H9 (cell line): ENCODE measurements around the gene LONP2. TPM values are rescaled to one million over a fixed set of nuclear protein-coding genes. Genes with fewer than 3 reads are reported as not detected.

ENCODE experiments used
- DNase-seq: peaks from one replicate; pipeline ENCODE4 v3.0.0-alpha.2; 2017
- H2AFZ ChIP-seq: one replicate; pipeline ENCODE4 v1.6.1; 2013; ENCODE audit warnings: mild to moderate bottlenecking, low read length, control low read depth, moderate library complexity
- H2AK5ac ChIP-seq: 2 replicates; pipeline ENCODE4 v1.6.1; 2013; ENCODE audit warnings: low read length, control low read depth, mixed read lengths; ENCODE audit not compliant: insufficient read length
- H2BK120ac ChIP-seq: one replicate; pipeline ENCODE4 v1.6.1; 2013; ENCODE audit warnings: low read depth, mild to moderate bottlenecking, low read length, control low read depth, inconsistent platforms; ENCODE audit not compliant: poor library complexity, severe bottlenecking
- H2BK12ac ChIP-seq: 2 replicates; pipeline ENCODE4 v1.6.1; 2013; ENCODE audit warnings: low read length, control low read depth, mixed read lengths, low read depth; ENCODE audit not compliant: insufficient read length
- H2BK15ac ChIP-seq: 2 replicates; pipeline ENCODE4 v1.6.1; 2013; ENCODE audit warnings: low read depth, low read length, control low read depth
- H2BK20ac ChIP-seq: one replicate; pipeline ENCODE4 v1.6.1; 2013; ENCODE audit warnings: low read depth, mild to moderate bottlenecking, low read length, control low read depth, inconsistent platforms; ENCODE audit not compliant: poor library complexity, severe bottlenecking
- H2BK5ac ChIP-seq: 2 replicates; pipeline ENCODE4 v1.6.1; 2013; ENCODE audit warnings: low read length, control low read depth, mixed read lengths; ENCODE audit not compliant: insufficient read length
- H3K14ac ChIP-seq: 2 replicates; pipeline ENCODE4 v1.6.1; 2013; ENCODE audit warnings: low read length, control low read depth; ENCODE audit not compliant: insufficient read depth
- H3K18ac ChIP-seq: 2 replicates; pipeline ENCODE4 v1.6.1; 2013; ENCODE audit warnings: low read depth, mild to moderate bottlenecking, mixed read lengths, low read length, control low read depth; ENCODE audit not compliant: insufficient read length
- H3K23ac ChIP-seq: 2 replicates; pipeline ENCODE4 v1.6.1; 2013; ENCODE audit warnings: low read length, control low read depth, mixed read lengths, low read depth; ENCODE audit not compliant: insufficient read length
- H3K23me2 ChIP-seq: 2 replicates; pipeline ENCODE4 v1.6.1; 2013; ENCODE audit warnings: low read depth, mild to moderate bottlenecking, mixed read lengths, low read length, control low read depth; ENCODE audit not compliant: insufficient read length, poor library complexity, severe bottlenecking
- H3K27ac ChIP-seq: 2 replicates; pipeline ENCODE4 v1.5.1; 2013; ENCODE audit warnings: low read length, control low read depth, mixed read lengths, low read depth; ENCODE audit not compliant: insufficient read length
- H3K27me3 ChIP-seq: 2 replicates; pipeline ENCODE4 v1.6.1; 2013; ENCODE audit warnings: low read length, control low read depth, inconsistent platforms; ENCODE audit not compliant: insufficient read depth
- H3K4ac ChIP-seq: 2 replicates; pipeline ENCODE4 v1.6.1; 2013; ENCODE audit warnings: low read depth, mild to moderate bottlenecking, control low read depth, inconsistent platforms, low read length, moderate library complexity
- H3K4me1 ChIP-seq: 2 replicates; pipeline ENCODE4 v1.6.1; 2013; ENCODE audit warnings: low read length, control low read depth, inconsistent platforms; ENCODE audit not compliant: insufficient read depth
- H3K4me2 ChIP-seq: 2 replicates; pipeline ENCODE4 v1.6.1; 2013; ENCODE audit warnings: low read length, control low read depth, mixed read lengths; ENCODE audit not compliant: insufficient read length, insufficient read depth
- H3K56ac ChIP-seq: 2 replicates; pipeline ENCODE4 v1.6.1; 2013; ENCODE audit warnings: low read depth, mild to moderate bottlenecking, mixed read lengths, low read length, control low read depth; ENCODE audit not compliant: insufficient read length
- H3K79me1 ChIP-seq: 2 replicates; pipeline ENCODE4 v1.6.1; 2013; ENCODE audit warnings: low read depth, mild to moderate bottlenecking, moderate library complexity, low read length, control low read depth, inconsistent platforms; ENCODE audit not compliant: insufficient read depth, poor library complexity, severe bottlenecking
- H3K79me2 ChIP-seq: 2 replicates; pipeline ENCODE4 v1.6.1; 2013; ENCODE audit warnings: low read length, control low read depth, inconsistent platforms; ENCODE audit not compliant: insufficient read depth
- H3K9ac ChIP-seq: 2 replicates; pipeline ENCODE4 v1.6.1; 2013; ENCODE audit warnings: low read length, control low read depth, mixed read lengths; ENCODE audit not compliant: insufficient read length; ENCODE audit errors: extremely low read depth
- H3K9me3 ChIP-seq: one replicate; pipeline ENCODE4 v1.6.1; 2013; ENCODE audit warnings: low read depth, low read length, inconsistent platforms; ENCODE audit not compliant: control insufficient read depth
- H3T11ph ChIP-seq: one replicate; pipeline ENCODE4 v1.6.1; 2013; ENCODE audit warnings: mild to moderate bottlenecking, low read length, control low read depth, inconsistent platforms
- H4K20me1 ChIP-seq: one replicate; pipeline ENCODE4 v1.6.1; 2013; ENCODE audit not compliant: control insufficient read depth, insufficient read length, insufficient read depth
- H4K5ac ChIP-seq: 2 replicates; pipeline ENCODE4 v1.6.1; 2013; ENCODE audit warnings: low read depth, mild to moderate bottlenecking, mixed read lengths, low read length, control low read depth; ENCODE audit not compliant: insufficient read length
- H4K8ac ChIP-seq: replicated peaks from 2 replicates; pipeline ENCODE4 v1.6.1; 2013; ENCODE audit warnings: low read length, control low read depth, mixed read lengths, low read depth; ENCODE audit not compliant: insufficient read length
- H4K91ac ChIP-seq: 2 replicates; pipeline ENCODE4 v1.6.1; 2013; ENCODE audit warnings: low read depth, mild to moderate bottlenecking, moderate library complexity, mixed read lengths, low read length, control low read depth; ENCODE audit not compliant: insufficient read length
- H3K27ac Mint-ChIP-seq, 3 experiments: 2 replicates in 2 of 3; 3 replicates in 1 of 3; pipeline ENCODE4 v1.8.0; 2020 to 2021; ENCODE audit warnings: mixed read lengths in 3 of 3, mild to moderate bottlenecking in 1 of 3, moderate library complexity in 1 of 3
- H3K27me3 Mint-ChIP-seq: 2 replicates; pipeline ENCODE4 v1.8.0; 2021; ENCODE audit warnings: low read depth, mild to moderate bottlenecking, moderate library complexity, mixed read lengths
- H3K36me3 Mint-ChIP-seq, 3 experiments: 2 replicates in 2 of 3; 3 replicates in 1 of 3; pipeline ENCODE4 v1.8.0; 2020 to 2021; ENCODE audit warnings: low read depth in 3 of 3, mixed read lengths in 3 of 3; ENCODE audit not compliant: insufficient read depth in 1 of 3
- H3K4me1 Mint-ChIP-seq, 2 experiments: 2 replicates each; pipeline ENCODE4 v1.8.0; 2020; ENCODE audit warnings: mixed read lengths in 2 of 2
- H3K4me3 Mint-ChIP-seq, 2 experiments: 2 replicates in 1 of 2; 3 replicates in 1 of 2; pipeline ENCODE4 v1.8.0; 2020 to 2021; ENCODE audit warnings: mild to moderate bottlenecking in 2 of 2, mixed read lengths in 2 of 2, moderate library complexity in 1 of 2
- H3K9me3 Mint-ChIP-seq, 2 experiments: 2 replicates in 1 of 2; 3 replicates in 1 of 2; pipeline ENCODE4 v1.8.0; 2020; ENCODE audit warnings: mild to moderate bottlenecking in 2 of 2, mixed read lengths in 2 of 2, moderate library complexity in 1 of 2
- WGBS: extraction: QIAGEN DNeasy Blood & Tissue Kit; methylation state at CpG from one replicate; pipeline ENCODE4 v1.1.7; 2013; ENCODE audit warnings: missing lambda C conversion rate, low lambda C conversion rate, mixed read lengths; ENCODE audit not compliant: insufficient read length; ENCODE audit errors: extremely low coverage; 5-methylcytosine and 5-hydroxymethylcytosine counted together
- total RNA-seq: library from RNA; stranded (reverse); gene quantifications from 2 replicates; pipeline ENCODE4 v1.2.1, GENCODE V29; 2021
- TF ChIP-seq, protein P1 (sequence below): fragments of 200-600 bp; sonication (generic); conservative IDR thresholded peaks from 3 replicates; pipeline ENCODE4 v1.8.0; 2021; ENCODE audit warnings: antibody characterized with exemption, mild to moderate bottlenecking

Gene LONP2
- total RNA-seq, 1 experiment from 2014 or later = 27.8 TPM

DNA sequence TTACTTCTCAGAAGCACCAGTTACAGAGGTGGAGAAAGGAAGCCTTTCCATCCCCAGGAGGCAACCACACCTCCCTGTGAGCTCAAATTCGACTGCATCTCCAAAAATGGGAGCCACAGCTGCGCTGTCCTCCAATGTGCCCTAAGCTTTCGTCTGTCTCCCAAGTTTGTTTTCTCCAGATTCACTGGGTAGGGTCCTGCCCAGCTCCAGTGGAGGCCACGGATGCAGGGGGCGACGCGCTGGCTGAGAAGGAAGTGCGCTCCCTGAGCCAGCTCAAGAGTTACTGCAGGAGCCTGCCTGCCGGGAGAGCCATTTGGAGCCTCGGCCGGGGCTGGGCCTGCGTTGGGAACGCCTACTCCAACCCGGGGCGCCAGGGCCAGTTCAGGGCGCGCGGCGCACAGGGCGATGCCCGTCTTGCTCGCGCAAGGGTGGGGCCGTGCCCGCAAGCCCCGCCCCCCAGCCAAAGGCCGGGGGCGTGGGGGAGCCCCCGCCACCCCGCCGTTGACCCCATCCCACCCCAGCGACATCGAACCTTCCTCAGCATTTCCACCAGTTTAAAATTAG is 121.6 kb downstream of the LONP2 start:
- H4K20me1 ChIP-seq = no peaks in the 10 kb centered on the region
- WGBS = no CpG with 5 or more reads among the region's 33 CpGs

More for the DNA sequence above, 121.6 kb downstream of the LONP2 start:
- H3K9ac ChIP-seq = peak overlapping the region; percentile 75
- Mint-ChIP-seq H3K27ac (peak overlapping the region; percentile 94 to 98 (median 96)), H3K4me3 (peak overlapping the region; percentile 64 to 87), H3K9me3 (no peaks in the 10 kb centered on the region; a peak in 1 of 5 replicates), H3K36me3 (peaks cover 0 to 14% (median 4%) of the 10 kb centered on the region in 3 experiments; a peak in 5 of 7 replicates), H3K4me1 (peaks cover 43 to 46% of the 10 kb centered on the region in 2 experiments), H3K27me3 (no peaks in the 10 kb centered on the region)
- no peaks in the 10 kb centered on the region for H3K9me3 ChIP-seq
- H3K79me1 ChIP-seq = no peaks in the 10 kb centered on the region
- peak overlapping the region; percentile 86 for H3K18ac ChIP-seq
- H4K5ac ChIP-seq = no peak overlapping the region
- H2BK120ac ChIP-seq = peak overlapping the region; percentile 42
- H4K91ac ChIP-seq = no peak overlapping the region
- no peaks in the 10 kb centered on the region for H3K27me3 ChIP-seq
- H4K8ac ChIP-seq = no peak overlapping the region
- H2BK12ac ChIP-seq = no peak overlapping the region
- peak overlapping the region; percentile 64 for H3K27ac ChIP-seq
- no peak overlapping the region for H2BK5ac ChIP-seq
- peaks cover 46% of the 10 kb centered on the region; the same call in 1 of the 2 replicates for H3K79me2 ChIP-seq
- H2AK5ac ChIP-seq = no peak overlapping the region
- H3K56ac ChIP-seq = no peak overlapping the region
- no peak overlapping the region for H3K23ac ChIP-seq
- peak overlapping the region; percentile 72; the same call in 1 of the 2 replicates for H3K14ac ChIP-seq
- no peak overlapping the region for H3T11ph ChIP-seq
- no peak overlapping the region; the same call in 1 of the 2 replicates for H3K4ac ChIP-seq
- TF ChIP-seq, protein P1, sequence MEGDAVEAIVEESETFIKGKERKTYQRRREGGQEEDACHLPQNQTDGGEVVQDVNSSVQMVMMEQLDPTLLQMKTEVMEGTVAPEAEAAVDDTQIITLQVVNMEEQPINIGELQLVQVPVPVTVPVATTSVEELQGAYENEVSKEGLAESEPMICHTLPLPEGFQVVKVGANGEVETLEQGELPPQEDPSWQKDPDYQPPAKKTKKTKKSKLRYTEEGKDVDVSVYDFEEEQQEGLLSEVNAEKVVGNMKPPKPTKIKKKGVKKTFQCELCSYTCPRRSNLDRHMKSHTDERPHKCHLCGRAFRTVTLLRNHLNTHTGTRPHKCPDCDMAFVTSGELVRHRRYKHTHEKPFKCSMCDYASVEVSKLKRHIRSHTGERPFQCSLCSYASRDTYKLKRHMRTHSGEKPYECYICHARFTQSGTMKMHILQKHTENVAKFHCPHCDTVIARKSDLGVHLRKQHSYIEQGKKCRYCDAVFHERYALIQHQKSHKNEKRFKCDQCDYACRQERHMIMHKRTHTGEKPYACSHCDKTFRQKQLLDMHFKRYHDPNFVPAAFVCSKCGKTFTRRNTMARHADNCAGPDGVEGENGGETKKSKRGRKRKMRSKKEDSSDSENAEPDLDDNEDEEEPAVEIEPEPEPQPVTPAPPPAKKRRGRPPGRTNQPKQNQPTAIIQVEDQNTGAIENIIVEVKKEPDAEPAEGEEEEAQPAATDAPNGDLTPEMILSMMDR = peak; percentile 16; the same call in 1 of the 3 replicates
- peak; percentile 95 for DNase-seq
- peak overlapping the region; percentile 56 for H3K4me2 ChIP-seq
- no peak overlapping the region for H2BK15ac ChIP-seq
- peaks cover 2% of the 10 kb centered on the region for H3K4me1 ChIP-seq
- H2BK20ac ChIP-seq = no peak overlapping the region
- H3K23me2 ChIP-seq = peaks cover 4% of the 10 kb centered on the region
- H2AFZ ChIP-seq = no peak overlapping the region
